ENCODE measurements around the gene GABRR2.
"Not testable (repeated sequence)": the region's sequence is repeated elsewhere in the genome, so short reads cannot be mapped to it uniquely, and the experiment has no call there.

The GABRR2 gene

GRCh38 chr6:89323511-89323971 lies 8.4 kb upstream of the GABRR2 start:
- no peak for DNase-seq (ENCODE audit: low spot score)

- DNase-seq (ENCODE audit: low spot score): peak; percentile 56
Measured at GRCh38 chr6:89321131-89321970, 6.3 kb upstream of the GABRR2 start.

- DNase-seq (ENCODE audit: low spot score): no peak
Measured at GRCh38 chr6:89320012-89320559, 5.0 kb upstream of the GABRR2 start.

GRCh38 chr6:89317067-89317466 lies 2.0 kb upstream of the GABRR2 start:
- DNase-seq (ENCODE audit: low spot score): no peak

- DNase-seq (ENCODE audit: low spot score): no peak
Measured at GRCh38 chr6:89314692-89315091, 407 bp downstream of the GABRR2 start.

- peak; percentile 49 for DNase-seq (ENCODE audit: low spot score)
Measured at GRCh38 chr6:89313006-89313405, 2.1 kb downstream of the GABRR2 start.

- DNase-seq (ENCODE audit: low spot score): peak; percentile 82
Measured at GRCh38 chr6:89311853-89312531, 3.1 kb downstream of the GABRR2 start.

- DNase-seq (ENCODE audit: low spot score): no peak
Measured at GRCh38 chr6:89311530-89311852, 3.6 kb downstream of the GABRR2 start.

- peak; percentile 20 for DNase-seq (ENCODE audit: low spot score)
Measured at GRCh38 chr6:89310929-89311328, 4.2 kb downstream of the GABRR2 start.

GRCh38 chr6:89308525-89309395 lies 6.3 kb downstream of the GABRR2 start:
- no peak for DNase-seq (ENCODE audit: low spot score)

- DNase-seq (ENCODE audit: low spot score): not testable (repeated sequence)
Measured at GRCh38 chr6:89304517-89304916, 10.6 kb downstream of the GABRR2 start.

- DNase-seq (ENCODE audit: low spot score): no peak
Measured at GRCh38 chr6:89302936-89303335, 12.2 kb downstream of the GABRR2 start.

- DNase-seq (ENCODE audit: low spot score): no peak
Measured at GRCh38 chr6:89302195-89302770, 12.8 kb downstream of the GABRR2 start.

GRCh38 chr6:89301586-89302194 lies 13.4 kb downstream of the GABRR2 start:
- DNase-seq (ENCODE audit: low spot score): no peak

- DNase-seq (ENCODE audit: low spot score): no peak
Measured at GRCh38 chr6:89299466-89299850, 15.6 kb downstream of the GABRR2 start.

- DNase-seq (ENCODE audit: low spot score): no peak
Measured at GRCh38 chr6:89298680-89299465, 16.2 kb downstream of the GABRR2 start.

GRCh38 chr6:89297695-89298351 lies 17.3 kb downstream of the GABRR2 start:
- peak; percentile 11 for DNase-seq (ENCODE audit: low spot score)

- DNase-seq (ENCODE audit: low spot score): no peak
Measured at GRCh38 chr6:89295981-89296380, 19.1 kb downstream of the GABRR2 start.

- DNase-seq (ENCODE audit: low spot score): not testable (repeated sequence)
Measured at GRCh38 chr6:89295116-89295515, 20.0 kb downstream of the GABRR2 start.

- no peak for DNase-seq (ENCODE audit: low spot score)
Measured at GRCh38 chr6:89291256-89291819, 23.8 kb downstream of the GABRR2 start.
